Measurements from ENCODE around the gene RNF157.

RNF157 gene

DNA sequence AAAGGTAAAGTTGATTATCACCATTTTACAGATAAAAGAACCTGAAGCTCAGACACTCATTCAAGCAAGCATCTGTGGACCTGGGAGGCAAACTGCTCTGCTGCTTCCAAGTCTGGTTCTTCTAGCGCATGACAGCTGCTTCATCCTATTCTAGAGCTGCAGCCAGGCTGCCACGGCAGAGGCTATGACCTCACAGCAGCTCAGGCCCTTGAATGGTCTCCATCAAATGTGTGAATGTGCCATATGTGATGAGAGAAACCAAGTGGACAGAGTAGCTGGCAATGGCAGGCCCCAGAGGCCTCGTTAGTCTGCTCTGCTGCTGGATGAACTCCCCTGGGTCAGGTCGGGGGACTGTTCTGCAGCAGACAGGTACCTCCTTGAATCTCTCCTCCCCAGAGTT lies 68.6 kb downstream of the RNF157 start:
- TF ChIP-seq, protein P1, sequence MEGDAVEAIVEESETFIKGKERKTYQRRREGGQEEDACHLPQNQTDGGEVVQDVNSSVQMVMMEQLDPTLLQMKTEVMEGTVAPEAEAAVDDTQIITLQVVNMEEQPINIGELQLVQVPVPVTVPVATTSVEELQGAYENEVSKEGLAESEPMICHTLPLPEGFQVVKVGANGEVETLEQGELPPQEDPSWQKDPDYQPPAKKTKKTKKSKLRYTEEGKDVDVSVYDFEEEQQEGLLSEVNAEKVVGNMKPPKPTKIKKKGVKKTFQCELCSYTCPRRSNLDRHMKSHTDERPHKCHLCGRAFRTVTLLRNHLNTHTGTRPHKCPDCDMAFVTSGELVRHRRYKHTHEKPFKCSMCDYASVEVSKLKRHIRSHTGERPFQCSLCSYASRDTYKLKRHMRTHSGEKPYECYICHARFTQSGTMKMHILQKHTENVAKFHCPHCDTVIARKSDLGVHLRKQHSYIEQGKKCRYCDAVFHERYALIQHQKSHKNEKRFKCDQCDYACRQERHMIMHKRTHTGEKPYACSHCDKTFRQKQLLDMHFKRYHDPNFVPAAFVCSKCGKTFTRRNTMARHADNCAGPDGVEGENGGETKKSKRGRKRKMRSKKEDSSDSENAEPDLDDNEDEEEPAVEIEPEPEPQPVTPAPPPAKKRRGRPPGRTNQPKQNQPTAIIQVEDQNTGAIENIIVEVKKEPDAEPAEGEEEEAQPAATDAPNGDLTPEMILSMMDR (IDR thresholded peaks at IDR 0.05; ENCODE audit: insufficient read depth, low read length, poor library complexity, severe bottlenecking), result no peak
- no peak for DNase-seq (ENCODE audit: extremely low read depth, insufficient read length)
- no peaks in the 10 kb centered on the region for H3K36me3 ChIP-seq (ENCODE audit: control insufficient read depth, insufficient read depth, low read length)
- H3K27me3 ChIP-seq (replicated peaks; ENCODE audit: control insufficient read depth, insufficient read depth, low read length), result no peaks in the 10 kb centered on the region
- no peak overlapping the region for H3K4me3 ChIP-seq (replicated peaks; ENCODE audit: low read depth, low read length)

DNA sequence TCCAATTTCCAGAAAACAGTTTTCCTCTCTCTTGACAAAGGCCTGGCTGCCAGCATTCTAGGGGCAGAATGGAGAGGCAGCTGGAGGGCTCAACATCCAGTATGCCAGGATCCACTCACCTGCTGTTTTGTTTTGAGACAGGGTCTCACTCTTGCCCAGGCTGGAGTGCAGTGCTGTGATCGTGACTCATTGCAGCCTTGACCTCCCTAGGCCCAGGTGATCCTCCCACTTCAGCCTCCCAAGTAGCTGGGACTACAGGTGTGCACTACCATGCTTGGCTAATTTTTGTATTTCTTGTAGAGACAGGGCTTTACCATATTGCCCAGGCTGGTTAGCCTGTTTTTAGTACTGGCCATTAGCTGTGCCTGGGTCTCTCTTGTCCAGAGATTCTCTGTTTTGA lies 70.2 kb downstream of the RNF157 start:
- TF ChIP-seq, protein P1 (IDR thresholded peaks at IDR 0.05; ENCODE audit: insufficient read depth, low read length, poor library complexity, severe bottlenecking), result no peak
- Histone ChIP-seq H3K36me3 (ENCODE audit: control insufficient read depth, insufficient read depth, low read length) (no peaks in the 10 kb centered on the region), H3K4me3 (replicated peaks; ENCODE audit: low read depth, low read length) (no peak overlapping the region), H3K27me3 (replicated peaks; ENCODE audit: control insufficient read depth, insufficient read depth, low read length) (no peaks in the 10 kb centered on the region)
- no peak for DNase-seq (ENCODE audit: extremely low read depth, insufficient read length)

DNA sequence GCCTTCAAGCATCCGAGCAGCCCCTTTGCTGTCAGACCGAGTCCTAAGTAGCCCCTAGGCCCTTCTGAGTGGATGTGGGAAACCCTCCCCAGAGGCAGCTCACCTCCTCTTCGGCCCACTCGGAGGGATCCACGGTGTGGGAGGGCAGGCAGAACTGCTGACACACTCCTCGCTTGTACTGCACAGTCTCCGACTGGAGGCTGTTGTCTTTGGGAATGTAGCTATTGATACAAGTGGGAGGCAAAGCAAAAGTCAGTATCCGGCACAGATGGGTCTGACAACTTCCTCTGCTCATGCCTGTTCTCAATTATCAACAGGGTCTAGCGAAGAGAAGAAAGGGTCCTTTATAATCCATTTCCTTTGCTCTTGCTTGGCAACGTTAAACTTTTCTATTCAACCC lies 73.4 kb downstream of the RNF157 start:
- no peak overlapping the region for H3K4me3 ChIP-seq (replicated peaks; ENCODE audit: low read depth, low read length)
- no peak for DNase-seq (ENCODE audit: extremely low read depth, insufficient read length)
- H3K27me3 ChIP-seq (replicated peaks; ENCODE audit: control insufficient read depth, insufficient read depth, low read length), result no peaks in the 10 kb centered on the region
- H3K36me3 ChIP-seq (ENCODE audit: control insufficient read depth, insufficient read depth, low read length), result no peaks in the 10 kb centered on the region
- TF ChIP-seq, protein P1 (IDR thresholded peaks at IDR 0.05; ENCODE audit: insufficient read depth, low read length, poor library complexity, severe bottlenecking), result no peak

DNA sequence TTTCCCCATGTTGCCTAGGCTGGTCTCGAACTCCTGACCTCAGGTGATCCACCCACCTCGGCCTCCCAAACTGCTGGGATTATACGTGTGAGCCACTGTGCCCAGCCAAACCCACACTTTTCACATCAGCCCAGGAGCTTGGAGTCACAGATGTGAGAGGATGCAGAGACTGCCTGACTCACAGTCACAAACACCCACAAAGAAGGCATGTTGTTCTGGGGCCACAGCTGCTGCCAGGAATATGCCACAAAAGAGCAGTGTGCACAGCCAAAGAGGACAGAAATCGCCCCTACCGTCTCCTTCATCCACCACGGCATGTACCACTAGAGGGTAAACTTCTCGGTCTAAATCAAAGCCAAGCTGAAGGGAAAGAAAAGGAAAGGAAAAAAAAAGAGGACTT lies 74.1 kb downstream of the RNF157 start:
- DNase-seq (ENCODE audit: extremely low read depth, insufficient read length), result no peak
- TF ChIP-seq, protein P1 (IDR thresholded peaks at IDR 0.05; ENCODE audit: insufficient read depth, low read length, poor library complexity, severe bottlenecking), result no peak
- no peaks in the 10 kb centered on the region for H3K36me3 ChIP-seq (ENCODE audit: control insufficient read depth, insufficient read depth, low read length)
- H3K4me3 ChIP-seq (replicated peaks; ENCODE audit: low read depth, low read length), result no peak overlapping the region
- no peaks in the 10 kb centered on the region for H3K27me3 ChIP-seq (replicated peaks; ENCODE audit: control insufficient read depth, insufficient read depth, low read length)

DNA sequence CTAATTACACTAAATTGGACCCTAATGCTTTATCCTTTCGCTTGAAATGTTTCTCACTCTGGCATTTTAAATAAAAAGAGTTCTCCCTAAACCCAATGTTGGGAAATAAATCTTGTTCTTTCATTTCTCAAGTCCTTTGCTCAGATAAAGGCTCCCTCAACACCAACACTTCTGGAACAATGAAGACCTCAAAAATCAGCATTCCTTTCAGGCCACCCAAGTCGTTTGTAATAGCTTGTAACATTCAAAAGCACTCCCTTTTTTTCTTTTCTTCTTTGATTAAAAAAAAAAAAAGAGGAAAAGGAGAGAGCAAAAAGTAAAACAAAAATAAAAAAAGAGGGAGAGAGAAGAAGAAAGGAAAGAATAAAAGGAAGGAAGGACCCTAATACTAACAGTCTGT lies 76.0 kb downstream of the RNF157 start:
- Histone ChIP-seq H3K27me3 (replicated peaks; ENCODE audit: control insufficient read depth, insufficient read depth, low read length) (no peaks in the 10 kb centered on the region), H3K36me3 (ENCODE audit: control insufficient read depth, insufficient read depth, low read length) (no peaks in the 10 kb centered on the region), H3K4me3 (replicated peaks; ENCODE audit: low read depth, low read length) (no peak overlapping the region)
- DNase-seq (ENCODE audit: extremely low read depth, insufficient read length), result no peak
- TF ChIP-seq, protein P1 (IDR thresholded peaks at IDR 0.05; ENCODE audit: insufficient read depth, low read length, poor library complexity, severe bottlenecking), result no peak

DNA sequence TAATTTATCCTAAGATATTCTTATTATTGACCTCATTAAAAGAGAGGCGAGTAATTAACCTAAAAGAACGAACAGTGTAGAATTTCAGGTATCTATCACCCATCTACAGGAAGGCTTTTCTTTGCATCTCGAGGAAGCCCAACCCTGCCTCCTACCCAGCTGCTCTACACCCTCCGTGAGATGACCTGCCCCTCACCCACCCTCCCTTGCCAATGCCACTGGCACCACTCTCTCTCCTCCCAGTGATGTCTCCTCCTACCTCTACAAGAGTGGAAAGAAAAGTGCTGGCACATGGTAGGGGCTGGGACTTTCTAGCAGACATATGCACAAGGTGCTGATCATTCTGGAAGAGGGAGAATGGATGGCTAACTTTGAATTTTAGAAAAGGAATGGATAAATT lies 76.4 kb downstream of the RNF157 start:
- TF ChIP-seq, protein P1 (IDR thresholded peaks at IDR 0.05; ENCODE audit: insufficient read depth, low read length, poor library complexity, severe bottlenecking), result no peak
- Histone ChIP-seq H3K4me3 (replicated peaks; ENCODE audit: low read depth, low read length) (no peak overlapping the region), H3K27me3 (replicated peaks; ENCODE audit: control insufficient read depth, insufficient read depth, low read length) (no peaks in the 10 kb centered on the region), H3K36me3 (ENCODE audit: control insufficient read depth, insufficient read depth, low read length) (no peaks in the 10 kb centered on the region)
- DNase-seq (ENCODE audit: extremely low read depth, insufficient read length), result no peak

Measured in GM06990 (cell line).